ENCODE results near the gene RASGRP2.

The RASGRP2 gene

DNA sequence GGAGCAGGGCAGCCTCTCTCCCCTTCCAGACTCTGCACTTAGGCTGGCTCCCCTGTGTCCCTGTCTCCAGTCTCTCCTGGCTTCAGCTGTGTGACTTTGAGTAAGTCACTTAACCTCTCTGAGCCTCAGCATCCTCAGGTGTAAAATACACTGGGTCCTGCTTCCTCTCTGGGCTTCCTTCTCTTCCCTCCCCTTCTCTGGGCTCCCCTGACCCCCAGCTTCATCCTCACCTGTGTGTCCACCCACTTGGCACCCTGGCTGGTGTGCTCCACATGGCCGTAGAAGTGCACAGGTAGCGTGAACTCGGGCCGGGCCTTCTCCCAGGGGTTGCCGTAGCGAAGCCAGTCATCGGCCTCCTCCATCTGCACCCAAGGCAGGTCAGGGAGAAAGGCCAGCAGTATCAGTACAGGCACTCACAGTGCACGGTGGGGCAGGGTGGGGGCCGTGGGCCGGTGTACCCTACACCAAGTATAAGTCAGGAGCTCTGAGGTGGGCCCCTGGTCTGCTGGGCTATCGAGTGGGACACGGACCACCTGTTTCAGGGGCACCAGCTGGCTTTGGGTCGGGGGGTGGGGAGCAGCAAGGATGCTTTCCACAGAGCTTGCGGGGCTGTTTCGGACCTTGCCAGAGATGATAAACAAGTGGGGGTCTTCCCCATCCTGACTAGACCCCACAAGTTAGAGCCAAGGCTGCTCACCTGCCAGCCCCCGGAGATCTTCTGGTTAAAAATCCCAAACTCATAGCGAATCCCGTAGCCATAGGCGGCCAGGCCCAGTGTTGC lies 13.8 kb upstream of the RASGRP2 start:
- in situ Hi-C loops (cut with MboI; ENCODE audit: low sequenced_read_pairs), result no loop called here

DNA sequence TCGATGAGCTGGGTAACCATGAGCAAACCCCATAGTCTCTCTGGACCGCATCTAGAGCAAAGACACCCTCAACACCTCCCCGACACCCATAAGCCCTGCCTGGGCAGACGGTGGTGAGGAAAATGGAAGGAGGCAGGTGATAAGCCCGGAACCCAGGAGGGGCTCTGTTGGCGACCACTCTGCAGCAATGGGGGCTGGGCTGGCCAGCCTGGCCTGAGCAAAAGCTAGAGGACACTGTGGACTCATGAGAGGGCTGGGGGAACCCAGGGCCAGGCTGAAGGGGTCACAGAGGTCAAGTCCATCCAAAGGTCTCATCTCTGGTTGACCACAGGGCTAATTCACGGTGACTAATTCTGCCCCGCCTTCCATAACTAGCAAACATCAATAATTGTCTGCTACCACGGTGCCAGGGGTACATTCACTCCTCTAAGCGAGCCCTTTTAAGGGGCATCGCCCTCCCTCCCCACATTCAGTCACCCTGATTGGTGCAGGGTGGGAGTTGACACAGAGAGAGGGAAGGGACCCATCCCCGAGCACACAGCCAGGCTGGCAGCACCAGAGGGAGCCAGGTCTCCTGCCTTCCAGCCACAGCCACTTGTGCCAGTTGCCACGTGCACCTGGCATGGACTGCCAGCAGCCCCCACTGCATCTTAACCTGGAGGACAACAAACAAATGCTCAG lies 11.9 kb upstream of the RASGRP2 start:
- in situ Hi-C loops (cut with MboI; ENCODE audit: low sequenced_read_pairs), result no loop called here

DNA sequence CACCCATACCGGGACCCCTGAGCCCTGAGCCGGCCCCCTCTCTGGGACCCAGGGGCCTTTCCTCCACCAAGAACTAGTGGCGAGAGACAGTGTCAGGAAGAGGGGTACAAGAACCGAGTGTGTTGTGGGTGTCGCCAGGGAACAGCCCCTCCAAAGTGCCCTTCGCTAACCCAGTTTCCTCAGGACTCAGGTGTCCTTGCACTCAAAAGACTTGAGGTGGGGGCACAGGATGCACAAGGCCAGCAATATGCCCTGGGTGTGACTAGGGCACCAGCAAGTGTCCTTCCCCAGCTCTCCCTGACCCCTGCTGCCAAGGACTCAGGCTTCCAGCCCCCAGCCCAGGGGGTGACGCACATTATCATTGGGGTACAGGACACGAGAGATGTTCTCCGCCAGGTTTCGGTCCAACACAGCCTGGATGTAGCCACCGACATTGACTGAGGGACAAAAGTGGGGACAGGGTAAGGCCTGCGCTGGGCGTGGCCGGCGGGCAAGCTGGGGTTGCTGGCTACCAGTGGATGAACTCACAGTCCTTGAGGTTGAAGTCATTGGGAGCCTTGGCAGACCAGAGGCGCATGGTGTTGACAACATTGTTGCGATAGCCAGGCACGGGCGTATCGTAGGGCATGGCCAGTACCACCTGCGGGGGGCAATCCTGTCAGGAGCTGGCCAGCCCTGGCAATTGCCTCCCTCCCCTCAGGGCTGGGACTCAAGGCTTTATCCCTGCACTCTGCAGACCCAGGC lies 11.1 kb upstream of the RASGRP2 start:
- in situ Hi-C loops (cut with MboI; ENCODE audit: low sequenced_read_pairs), result no loop called here

GRCh38 chr11:64754124-64754918 lies 10.4 kb upstream of the RASGRP2 start:
- in situ Hi-C loops (cut with MboI; ENCODE audit: low sequenced_read_pairs), result no loop called here

GRCh38 chr11:64753380-64754123 lies 9.6 kb upstream of the RASGRP2 start:
- in situ Hi-C loops (cut with MboI; ENCODE audit: low sequenced_read_pairs), result no loop called here

DNA sequence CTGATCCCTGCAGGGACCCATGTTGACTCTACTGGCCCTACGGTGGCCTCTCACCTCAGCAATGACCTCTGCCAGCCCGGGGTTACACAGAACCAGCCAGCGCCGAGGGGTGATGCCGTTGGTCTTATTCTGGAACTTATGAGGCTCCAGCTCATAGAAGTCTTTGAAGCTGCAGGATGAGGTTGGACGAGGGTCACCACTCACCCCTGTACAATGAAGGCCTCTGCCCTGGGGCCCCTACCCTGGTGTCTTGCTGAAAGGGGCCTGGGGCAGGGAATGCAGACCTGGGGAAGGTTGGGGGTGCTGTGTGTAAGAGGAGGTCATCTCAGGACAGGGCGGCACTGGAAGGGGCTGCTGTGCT lies 9.1 kb upstream of the RASGRP2 start:
- in situ Hi-C loops (cut with MboI; ENCODE audit: low sequenced_read_pairs), result no loop called here

- in situ Hi-C loops (cut with MboI; ENCODE audit: low sequenced_read_pairs), result no loop called here
Measured at GRCh38 chr11:64752175-64752970, 8.4 kb upstream of the RASGRP2 start.

DNA sequence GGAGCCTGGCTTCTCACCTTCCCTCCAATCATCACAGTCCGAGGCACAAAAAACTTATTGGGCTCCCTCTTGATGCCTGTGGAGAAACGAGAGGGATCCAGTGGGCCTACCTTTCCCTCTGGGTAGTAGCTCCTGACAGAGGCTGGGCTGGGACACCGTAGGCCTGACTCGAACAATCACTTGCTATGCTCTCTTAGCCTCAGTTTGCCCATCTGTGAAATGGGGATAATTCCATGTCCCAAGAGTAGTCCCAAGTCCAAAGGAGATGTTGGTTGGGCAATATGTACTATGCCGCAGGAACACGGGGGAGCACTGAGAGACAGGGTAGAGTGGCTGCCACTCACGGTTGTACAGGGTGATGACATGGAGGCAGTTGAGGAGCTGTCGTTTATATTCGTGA lies 7.6 kb upstream of the RASGRP2 start:
- in situ Hi-C loops (cut with MboI; ENCODE audit: low sequenced_read_pairs), result no loop called here

DNA sequence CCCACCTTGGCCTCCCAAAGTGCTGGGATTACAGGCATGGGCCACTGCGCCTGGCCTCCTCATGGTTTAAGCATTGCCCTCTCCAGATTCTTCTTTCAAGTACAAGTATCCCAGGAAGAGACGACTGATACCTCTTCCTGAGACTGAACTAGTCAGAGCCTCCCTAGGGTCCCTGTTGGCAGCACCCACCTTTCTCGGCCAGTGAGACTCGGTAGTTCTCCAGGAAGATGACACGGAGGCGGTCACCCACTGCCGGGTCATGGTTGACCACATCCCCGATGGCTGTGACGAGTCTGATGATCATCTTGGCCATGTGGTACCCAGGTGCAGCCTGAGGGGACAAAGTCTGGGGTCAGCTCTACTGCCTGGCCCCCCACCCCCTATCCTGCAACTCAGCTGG lies 7.2 kb upstream of the RASGRP2 start:
- in situ Hi-C loops (cut with MboI; ENCODE audit: low sequenced_read_pairs), result no loop called here

GRCh38 chr11:64750361-64751054 lies 6.6 kb upstream of the RASGRP2 start:
- in situ Hi-C loops (cut with MboI; ENCODE audit: low sequenced_read_pairs), result no loop called here

- in situ Hi-C loops (cut with MboI; ENCODE audit: low sequenced_read_pairs), result no loop called here
Measured at GRCh38 chr11:64747961-64748665, 4.2 kb upstream of the RASGRP2 start.

DNA sequence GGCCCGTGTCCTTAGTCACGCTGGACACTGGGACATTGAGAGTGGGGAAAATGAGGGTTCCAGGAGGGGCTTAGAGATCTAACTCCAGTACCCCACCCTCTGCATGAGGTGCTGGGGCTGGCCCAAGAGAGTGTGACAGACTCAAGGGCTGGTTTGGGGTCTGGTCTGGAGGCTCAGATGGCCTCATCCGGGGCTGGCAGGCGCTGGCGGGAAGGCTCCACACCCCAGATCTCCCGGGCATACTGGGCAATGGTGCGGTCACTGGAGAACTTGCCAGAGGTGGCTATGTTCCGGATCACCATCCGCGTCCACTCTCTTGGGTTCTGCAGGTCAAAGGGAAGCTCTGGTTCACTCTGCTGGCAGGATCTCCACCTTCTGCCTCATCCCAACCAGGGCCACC lies 2.5 kb upstream of the RASGRP2 start:
- in situ Hi-C loops (cut with MboI; ENCODE audit: low sequenced_read_pairs), result no loop called here

DNA sequence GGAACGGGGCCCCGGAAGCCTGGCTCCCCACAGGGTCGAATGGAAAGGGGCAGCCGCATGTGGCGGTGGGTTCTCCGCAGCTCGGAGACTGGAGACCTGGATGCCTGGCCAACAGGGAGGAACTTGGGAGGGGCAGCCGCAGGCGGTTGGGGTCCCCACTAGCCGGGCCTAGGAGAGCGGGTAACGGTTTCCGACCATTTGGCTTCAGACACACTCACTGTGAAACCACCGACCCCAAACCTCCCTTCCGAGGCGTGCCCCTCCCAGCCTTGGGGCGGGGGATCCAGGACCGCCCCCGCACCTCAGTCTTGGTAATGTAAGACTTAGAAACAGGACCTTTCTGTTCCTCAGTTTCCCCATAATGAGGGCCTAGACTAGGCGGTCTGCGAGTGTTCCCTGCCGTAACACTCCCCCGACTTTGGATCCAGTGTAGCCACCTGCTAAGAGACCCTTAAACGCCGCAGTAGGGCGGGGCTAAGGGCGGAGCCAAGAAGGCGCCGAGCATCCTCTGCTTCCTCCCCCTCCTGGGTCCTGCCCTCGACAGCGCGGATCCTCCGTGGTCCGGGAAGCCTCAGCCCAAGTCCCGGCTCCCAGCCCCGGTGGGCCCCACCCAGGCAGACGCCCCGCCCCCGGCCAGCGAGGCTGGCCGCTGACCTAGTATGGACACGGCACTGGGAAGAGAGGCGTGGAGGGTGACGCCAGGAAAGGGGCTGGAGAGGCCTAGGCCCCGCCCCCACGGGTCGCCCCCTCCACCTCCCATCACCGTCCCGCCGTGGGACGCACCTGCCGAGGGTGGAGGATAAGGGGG lies 1.8 kb upstream of the RASGRP2 start:
- in situ Hi-C loops (cut with MboI; ENCODE audit: low sequenced_read_pairs), result no loop called here

- in situ Hi-C loops (cut with MboI; ENCODE audit: low sequenced_read_pairs), result no loop called here
Measured at GRCh38 chr11:64745189-64745520, 1.2 kb upstream of the RASGRP2 start.

- in situ Hi-C loops (cut with MboI; ENCODE audit: low sequenced_read_pairs), result no loop called here
Measured at GRCh38 chr11:64744544-64745188, 724 bp upstream of the RASGRP2 start.

DNA sequence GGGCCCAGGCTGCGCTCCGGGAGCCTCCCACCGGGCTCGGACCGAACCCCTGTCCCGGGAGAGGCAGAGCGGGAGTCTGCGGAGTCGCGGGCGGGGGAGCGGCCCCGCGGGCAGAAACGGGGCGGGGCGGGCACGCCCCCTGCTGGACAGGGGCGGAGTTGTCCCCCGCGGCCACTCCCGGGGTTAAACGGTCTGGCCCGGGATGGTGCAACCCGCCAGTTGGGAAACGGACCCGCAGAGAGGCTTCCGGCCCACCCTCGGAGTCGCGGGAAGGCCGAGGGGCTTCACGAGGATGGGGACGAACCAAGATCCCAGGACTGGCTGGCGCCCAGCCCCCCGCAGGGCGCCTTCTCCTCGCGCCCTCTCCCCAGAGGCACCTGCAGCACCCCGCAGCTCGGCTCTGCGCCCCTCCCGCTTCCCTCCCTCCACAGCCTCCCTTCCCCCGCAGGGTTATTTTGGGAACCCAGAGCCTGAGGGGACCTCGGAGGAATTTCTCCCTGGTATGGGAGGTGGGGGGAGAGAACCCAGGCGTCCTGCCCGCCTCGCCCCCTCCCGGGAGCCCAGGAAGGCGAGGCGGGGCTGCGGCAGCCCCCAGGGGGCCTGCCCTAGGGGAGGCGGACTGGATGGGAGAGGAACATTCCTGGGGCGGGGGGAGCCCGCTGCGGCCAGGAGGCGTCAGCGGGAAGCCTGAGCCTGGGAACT lies 902 bp downstream of the RASGRP2 start:
- in situ Hi-C loops (cut with MboI; ENCODE audit: low sequenced_read_pairs), result no loop called here
